ENCODE measurements around the gene SLC6A20.
"Not testable (repeated sequence)": the region's sequence is repeated elsewhere in the genome, so short reads cannot be mapped to it uniquely, and the experiment has no call there.

Gene SLC6A20

DNA sequence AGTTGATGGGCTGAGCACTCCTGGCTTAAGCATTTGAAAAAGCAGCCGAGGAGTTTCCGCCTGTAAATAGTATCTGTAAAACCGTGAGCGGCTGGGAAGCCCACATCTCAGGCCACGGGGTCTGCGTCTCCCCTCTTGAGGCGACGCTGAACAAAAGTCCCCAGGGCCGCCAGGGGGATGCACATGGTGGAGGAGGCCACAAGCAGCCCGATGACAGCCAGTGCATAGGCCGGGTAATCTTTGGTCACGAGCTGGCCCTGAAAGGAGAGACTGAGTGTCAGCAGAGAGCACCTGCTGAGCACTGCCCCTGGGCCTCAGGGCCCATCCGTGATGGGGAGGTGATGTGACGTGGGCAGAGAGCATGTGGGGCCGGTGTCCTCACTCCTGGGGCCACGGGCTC, 37.5 kb downstream of the SLC6A20 start:
- no peak for DNase-seq (ENCODE audit: low read depth)

DNA sequence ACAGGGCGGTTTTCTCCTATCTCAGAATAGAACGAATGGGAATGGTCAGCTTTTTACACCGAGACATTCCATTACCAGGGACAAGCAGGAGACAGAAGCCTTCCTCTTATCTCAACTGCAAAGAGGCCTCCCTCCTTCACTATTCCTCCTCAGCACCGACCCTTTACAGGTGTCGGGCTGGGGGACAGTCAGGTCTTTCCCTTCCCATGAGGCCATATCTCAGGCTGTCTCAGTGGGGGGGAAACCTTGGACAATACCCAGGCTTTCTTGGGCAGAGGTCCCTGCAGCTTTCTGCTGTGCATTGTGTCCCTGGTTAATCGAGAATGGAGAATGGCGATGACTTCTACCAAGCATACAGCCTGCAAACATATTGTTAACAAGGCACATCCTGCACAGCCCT, 39.2 kb downstream of the SLC6A20 start:
- DNase-seq (ENCODE audit: low read depth) = not testable (repeated sequence)

DNA sequence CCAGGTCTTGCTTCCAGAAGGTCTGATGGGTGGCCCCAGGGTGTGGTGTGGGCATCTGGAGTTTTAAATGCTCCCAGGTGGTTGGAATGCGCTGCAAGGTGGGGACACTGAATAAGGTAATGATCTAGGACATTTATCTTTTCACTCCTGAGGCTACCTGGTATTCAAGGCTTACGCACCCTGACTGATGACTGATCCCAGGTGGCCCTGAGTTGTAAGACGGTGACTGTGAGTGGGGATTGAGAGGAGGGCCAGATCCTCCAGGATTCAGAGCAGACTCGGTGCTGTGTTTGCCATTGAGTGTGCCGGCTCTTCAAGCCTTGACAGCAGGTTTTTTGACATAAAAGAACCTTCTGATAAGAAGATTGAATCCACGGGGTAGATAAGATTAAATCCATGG, 40.3 kb downstream of the SLC6A20 start:
- DNase-seq (ENCODE audit: low read depth) = no peak

DNA sequence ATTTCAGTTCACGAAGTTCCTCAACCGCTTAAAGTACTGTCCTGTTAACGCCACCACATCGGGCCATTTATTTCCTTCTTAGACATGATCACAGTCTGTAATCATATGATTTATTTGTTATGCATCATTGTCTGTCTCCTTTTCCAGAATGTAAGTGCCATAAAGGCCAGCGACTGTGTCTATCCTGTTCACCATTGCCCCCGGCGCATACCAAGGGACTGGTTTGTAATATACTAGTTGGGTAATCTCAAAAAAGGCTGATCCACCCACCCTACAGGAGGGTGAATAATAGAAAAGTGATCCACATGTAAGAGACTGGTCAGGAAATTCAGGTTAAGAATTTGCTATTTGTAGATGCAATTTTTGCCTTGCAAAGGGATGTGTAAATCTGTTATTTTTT, 41.9 kb downstream of the SLC6A20 start:
- DNase-seq (ENCODE audit: low read depth) = no peak

DNA sequence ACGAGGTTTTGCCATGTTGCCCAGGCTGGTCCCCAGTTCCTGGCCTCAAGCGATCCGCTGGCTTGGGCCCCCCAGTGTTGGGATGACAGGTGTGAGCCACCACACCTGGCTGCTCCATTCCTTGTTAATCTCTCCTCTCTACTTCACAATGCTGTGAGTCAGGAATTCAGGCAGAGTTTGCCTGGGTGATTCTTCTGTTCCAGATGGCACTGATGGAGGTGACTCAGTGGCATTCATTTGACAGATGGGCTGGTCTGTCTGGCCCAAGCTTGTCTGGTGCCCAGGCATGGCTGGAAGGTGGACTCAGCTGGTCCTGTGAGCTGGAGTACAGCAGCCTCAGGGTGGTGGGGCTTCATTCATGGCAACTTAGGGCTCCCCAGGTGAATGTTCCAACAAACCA, 43.2 kb downstream of the SLC6A20 start:
- no peak for DNase-seq (ENCODE audit: low read depth)

DNA sequence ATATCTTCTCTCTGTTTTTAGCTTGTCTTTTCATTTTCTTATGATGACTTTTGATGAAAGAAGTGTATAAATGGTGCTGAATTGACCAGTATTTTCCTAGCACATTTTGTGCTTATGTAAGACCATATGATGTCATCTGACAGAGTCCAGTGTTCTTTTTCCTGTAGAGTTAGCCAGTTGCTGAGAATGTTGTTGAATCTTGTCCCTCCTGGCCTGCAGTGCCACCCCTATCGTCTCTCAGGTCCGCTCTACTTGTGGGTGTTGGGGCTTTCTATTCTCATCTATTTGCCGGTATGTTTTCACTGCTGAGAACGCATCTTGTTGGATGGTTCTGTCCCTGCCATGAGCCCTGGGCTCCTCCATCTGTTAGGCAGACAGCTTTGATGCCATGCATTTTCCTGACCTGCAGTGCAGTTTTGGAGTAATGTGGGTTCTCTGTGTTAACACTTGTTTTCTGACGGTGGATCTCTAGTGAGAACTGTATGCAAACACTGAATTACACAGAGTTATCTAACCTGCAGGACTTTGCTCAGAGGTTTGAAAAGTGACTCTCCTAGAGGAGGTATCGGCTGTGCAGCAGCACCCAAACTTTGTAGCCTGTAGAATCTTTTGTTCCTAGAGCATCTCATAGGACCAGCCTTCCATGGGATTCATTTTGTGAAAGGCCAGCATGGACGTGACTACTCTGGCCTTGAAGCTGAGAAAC, 44.6 kb downstream of the SLC6A20 start:
- no peak for DNase-seq (ENCODE audit: low read depth)

DNA sequence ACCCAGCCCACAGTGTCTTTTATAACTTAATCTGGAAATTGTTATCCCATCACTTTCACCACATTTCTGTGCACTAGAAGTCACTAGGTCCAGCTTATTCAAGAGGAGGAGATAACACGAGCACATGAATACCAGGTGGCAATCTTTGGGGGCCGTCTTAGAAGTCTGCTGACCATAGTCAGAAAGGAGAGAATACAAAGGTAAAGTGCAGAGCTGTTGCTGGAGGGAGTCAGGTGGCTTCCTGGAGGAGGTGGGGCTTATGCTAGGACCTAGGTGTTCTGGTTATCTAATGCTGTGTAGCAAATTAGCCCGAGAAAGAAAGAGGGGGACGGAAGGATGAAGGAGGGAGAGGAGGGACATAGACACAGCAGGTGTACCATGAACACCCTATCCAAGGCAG, 46.5 kb downstream of the SLC6A20 start:
- no peak for DNase-seq (ENCODE audit: low read depth)

DNA sequence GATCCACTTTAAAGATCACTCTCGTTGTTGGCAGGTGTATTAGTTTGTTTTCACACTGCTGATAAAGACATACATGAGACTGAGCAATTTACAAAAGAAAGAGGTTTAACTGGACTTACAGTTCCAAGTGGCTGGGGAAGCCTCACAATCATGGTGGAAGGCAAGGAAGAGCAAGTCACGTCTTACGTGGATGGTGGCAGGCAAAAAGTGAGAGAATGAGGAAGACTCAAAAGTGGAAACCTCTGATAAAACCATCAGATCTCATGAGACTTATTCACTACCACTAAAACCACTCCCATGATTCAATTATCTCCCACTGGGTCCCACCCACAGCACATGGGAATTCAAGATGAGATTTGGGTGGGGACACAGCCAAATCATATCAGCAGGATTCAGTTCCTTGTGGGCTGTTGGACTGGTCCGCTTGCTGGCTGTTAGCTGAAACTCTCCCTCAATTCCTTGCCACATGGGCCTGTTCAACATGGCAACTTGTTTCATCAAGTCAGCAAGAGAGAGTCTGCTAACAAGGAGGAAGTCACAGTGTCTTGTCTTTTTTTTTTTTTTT, 47.2 kb downstream of the SLC6A20 start:
- not testable (repeated sequence) for DNase-seq (ENCODE audit: low read depth)

DNA sequence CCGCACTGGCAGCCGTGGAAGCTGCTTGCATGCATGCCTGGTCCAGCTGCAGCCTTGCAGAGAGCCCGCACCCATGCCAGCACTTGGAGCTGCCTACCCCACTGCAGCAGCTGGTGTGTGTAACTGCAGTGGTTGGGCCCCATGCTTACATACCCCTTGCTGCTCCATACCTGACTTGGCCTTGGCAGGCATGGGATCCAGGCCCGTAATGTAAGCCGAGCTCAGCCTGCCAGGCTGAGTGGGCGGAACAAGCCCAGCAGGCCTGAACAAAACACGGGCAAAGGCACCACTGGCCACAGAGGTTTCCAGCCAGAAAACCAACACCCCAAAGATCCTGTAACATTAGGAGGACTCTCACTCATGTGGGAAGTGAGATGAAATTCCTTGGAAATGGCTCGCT, 48.3 kb downstream of the SLC6A20 start:
- DNase-seq (ENCODE audit: low read depth) = no peak

DNA sequence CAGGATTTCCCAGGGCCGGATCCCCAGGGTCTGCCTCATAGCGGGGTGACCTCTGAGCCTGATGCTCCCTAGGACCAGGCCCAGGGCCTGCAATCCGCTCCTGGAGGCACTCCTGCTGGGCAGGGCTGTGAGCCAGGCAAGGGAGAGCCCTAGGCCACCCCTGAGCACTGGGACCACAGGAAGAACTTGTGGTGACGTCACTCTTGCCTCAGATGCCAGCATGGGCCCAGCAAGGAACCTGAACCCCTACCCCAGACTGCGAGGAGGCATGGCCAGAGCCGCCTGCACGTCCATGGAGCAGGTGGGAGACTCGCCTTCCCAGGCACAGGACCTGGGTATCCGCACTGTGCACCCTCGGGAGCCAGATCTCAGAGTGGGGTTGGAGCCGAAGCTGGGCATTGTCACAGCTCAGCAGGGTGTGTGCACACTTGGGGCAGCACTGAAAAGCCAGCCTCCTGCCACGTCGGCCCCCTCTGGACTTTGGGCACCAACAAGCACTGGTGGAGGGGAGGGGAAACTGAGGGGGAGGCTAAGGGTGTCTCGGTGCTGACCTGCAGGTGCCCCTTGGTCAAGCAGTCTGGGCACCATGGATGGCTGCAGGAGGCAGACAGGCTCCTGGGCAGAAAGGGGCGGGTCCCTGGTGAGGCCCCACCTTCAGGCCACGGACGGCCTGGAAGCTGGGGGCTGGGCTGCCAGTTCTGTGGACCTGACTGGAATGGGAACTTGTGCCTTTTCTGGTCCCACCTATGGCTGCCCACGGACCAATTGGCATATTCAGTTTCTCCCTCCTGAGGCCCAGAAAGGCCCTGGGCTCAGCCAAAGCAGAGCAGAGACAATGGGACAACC, 49.3 kb downstream of the SLC6A20 start:
- no peak for DNase-seq (ENCODE audit: low read depth)

DNA sequence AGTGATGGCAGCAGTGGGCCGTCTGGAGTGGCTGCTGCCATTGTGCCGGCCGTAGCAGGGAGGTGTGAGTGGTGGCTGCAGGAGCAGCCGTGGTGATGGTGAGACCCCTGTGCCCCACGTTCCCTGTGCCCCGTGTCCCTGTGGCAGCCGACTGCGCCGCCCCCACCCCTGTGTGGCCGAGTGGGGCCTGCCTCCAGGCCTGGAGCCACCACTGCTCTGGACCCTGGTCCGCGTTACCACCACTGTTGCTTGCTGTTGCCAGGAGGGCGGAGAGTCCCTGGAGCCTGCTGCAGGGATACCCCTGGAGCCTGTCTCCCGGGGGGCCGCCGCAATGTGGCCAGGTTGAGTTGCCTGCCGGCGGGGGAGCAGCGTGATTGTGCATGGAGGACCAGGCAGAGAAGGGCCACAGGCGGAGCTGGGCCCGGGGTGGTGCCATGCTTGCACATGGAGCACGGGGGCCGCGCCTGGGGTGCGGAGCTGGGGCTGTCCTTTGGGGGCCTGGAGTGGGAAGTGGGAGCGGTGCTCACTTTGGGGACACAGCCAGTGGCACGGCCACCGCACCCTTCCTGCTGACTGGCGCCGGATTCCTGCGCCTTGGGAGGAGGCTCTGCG, 50.1 kb downstream of the SLC6A20 start:
- DNase-seq (ENCODE audit: low read depth) = no peak

DNA sequence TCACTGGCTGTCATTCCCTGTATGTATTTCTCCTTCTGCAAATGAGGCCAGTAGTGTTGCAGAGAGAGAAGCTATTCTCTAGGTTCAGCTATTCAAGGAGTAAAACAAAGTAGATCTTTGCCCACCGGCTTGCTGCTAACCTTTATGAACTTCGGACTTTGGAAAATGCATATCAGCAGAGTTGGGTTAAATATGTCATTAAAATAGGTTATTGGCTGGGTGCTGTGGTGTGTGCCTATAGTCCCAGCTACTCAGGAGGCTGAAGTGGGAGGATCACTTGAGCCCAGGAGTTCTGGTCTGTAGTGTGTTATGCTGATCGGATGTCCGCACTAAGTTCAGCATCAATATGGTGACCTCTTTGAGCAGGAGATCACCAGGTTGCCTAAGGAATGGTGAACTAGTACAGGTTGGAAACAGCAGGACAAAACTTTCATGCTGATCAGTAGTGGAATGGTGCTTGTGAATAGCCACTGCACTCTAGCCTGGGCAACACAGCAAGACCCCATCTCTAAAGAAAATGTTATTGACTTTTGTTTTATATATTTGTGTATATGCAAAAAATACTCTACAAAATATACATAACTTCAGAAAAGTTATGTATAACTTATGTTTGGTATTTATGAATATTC, 53.8 kb downstream of the SLC6A20 start:
- no peak for DNase-seq (ENCODE audit: low read depth)

DNA sequence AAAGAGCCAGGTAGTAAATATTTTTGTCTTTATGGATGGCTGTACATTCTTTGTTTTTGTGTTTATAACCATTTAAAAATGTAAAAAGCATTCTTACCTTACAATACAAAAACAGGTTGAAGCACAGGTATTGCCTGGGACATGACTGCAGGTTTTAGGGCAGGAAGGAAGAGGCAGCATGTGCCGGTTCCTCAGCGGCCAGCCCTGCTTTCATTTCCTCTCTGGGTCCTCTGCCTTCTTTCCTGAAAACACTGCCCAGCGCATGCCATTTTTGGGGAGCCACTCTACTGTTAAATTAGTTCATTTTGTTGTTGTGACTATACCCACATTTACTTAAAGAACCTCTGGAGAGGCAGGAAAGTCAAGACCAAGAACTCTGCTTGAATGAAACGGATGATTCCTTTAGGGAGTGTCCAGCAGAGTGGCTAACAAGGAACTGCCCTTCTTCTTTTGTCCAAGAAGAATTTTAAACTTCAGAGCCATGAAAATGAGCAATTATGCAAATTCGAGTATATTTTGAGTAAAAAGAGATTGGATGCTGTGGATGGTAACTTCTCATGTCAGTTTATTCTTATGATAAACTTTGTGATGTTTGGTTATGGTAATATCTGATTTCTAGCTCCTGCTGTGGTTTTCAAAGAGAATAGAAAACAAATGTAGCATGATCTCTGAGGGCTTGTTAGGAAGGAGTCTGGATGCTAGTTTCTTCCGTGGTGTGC, 54.4 kb downstream of the SLC6A20 start:
- no peak for DNase-seq (ENCODE audit: low read depth)

DNA sequence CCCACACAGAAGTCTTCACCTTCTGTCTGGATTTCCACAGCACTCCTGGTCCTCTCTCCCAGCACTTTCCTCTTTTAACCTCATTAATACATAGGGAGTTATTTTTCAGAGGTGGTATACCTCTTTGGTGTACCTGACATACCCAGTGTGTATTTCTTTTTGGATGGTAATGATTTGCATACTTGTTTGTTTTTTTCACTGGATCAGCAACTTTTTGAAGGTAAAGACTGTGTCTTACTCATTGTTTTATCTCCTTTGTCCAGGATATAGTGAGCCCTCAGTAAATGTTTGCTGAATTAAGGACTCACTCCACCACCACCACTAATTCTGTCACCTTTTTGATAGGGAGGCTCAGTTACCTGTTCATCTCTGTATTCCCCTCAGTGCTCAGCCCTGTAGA, 55.1 kb downstream of the SLC6A20 start:
- no peak for DNase-seq (ENCODE audit: low read depth)

DNA sequence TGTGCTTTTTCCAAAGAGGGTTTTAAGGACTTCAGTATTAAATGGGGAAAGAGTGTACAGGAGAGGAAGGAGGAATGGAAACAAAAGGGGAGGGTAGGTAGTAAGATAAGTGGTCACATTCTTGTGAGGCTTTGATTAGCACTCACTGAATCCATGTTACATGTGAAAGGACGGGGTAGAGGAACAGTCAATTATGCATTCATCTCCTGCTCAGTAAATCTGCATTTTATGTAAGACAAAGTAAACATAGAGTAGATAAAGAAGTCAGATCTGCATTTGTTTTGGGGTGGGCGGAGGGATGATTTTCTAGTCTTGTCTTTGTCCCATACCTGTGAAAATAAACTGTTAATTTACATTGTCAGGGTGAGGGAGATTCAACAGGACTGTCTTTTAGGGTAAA, 56.3 kb downstream of the SLC6A20 start:
- no peak for DNase-seq (ENCODE audit: low read depth)

DNA sequence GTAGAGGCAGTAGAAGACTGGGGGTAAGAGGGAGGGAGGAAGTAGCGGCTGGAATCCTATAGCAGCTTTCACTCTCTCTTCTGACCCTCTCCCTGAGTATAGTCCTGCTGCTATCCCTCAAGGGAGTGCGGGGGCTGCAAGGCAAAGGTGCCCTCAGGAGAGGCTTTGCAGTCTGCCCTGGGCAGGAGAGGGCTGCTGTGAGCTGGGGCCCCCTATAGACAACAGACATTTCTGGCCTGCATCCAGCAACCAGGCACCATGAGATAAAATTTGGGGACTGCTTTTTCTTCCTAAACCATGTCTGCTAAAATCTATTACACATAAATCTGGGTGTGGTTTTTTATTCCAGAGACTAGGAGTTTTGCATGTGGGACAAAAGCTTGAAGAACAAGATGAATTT, 59.1 kb downstream of the SLC6A20 start:
- no peak for DNase-seq (ENCODE audit: low read depth)

DNA sequence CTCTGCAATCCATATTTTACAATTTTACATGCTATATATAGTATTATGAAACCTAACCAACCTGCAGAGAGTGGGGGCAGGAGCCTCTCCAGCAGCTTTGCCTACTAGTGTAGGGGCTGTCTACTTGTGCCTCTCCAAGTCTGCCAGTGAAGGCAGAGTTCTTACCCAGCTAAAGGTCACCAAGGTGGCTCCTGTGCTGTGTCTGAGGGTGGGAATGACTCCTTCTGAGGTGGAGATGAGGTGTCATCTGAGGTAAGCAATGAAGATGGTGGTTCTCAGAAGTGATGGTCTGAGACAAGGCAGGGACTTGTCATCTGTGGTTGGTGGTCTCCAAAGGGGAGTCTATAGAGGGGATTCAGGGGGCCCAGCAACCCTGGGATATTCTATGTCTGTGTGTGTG, 59.6 kb downstream of the SLC6A20 start:
- no peak for DNase-seq (ENCODE audit: low read depth)

DNA sequence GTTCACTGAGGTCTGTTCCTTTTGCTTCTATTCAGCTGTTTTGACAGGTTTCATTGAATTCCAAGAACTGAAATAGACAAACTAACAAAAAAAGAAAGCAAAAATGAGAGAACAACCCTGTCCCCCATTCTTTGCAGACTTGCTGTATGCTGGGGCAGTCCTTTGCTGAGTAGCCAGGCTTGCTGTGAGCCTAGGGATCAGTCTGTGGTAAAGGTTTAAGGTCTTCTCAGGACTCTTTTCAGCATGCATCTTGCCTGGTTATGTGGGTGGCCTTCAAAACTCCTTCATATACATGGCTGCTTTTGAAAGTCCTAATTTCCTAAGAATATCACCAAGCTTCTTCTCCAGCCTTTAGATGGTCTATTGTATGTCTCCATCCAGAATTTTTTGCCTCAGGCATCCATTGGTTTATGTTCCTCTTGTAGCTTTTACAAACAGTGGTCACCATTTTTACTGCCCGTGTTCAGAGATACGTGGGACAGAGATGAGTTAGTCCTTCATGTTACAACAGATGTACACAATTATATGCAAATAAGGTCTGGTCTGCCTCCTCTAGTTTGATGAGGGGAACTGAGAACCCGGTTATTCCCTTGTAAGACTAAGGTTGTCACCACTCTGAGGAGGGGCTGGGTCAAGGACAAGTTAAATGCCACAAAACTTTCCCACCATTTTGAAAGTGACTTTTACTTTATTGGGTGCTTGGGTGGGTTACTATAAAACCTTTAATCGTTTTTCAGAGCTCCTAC, 65.8 kb downstream of the SLC6A20 start:
- no peak for DNase-seq (ENCODE audit: low read depth)

DNA sequence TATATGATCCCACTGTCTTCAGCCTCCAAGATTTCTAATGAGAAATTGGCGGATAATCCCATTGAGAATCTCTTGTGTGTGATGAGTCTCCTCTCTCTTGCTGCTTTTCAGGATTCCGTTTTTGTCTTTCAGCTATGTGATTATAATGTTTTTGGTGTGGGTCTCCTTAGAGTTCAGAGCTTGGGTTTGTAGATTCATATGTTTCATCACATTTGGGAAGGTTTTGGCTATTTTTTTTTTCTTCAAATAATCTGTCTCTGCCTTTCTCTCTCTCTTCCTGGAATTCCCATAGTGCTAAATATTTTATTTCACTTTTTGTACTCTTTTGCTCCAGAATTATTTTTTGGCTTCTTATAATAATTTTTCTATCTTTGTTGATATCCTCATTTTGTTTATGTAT, 66.7 kb downstream of the SLC6A20 start:
- DNase-seq (ENCODE audit: low read depth) = no peak

DNA sequence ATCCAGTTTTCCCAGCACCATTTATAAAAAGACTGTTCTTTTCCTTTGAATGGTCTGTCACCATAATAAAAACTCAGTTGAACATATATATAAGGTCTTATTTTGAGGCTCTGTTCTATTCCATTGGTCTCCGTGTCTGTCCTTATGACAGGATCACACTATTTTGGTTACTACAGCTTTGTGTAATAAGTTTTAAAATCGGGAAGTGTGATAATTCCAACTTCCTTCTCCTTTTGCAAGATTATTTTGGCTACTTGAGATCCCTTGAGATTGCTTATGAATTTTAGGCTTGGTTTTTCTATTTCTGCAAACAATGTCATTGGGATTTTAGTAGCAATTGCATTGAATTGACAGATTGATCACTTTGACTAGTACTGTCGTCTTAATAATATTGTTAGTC, 71.4 kb downstream of the SLC6A20 start:
- no peak for DNase-seq (ENCODE audit: low read depth)

Data from stimulated activated CD8-positive, alpha-beta memory T cell treated with anti-CD3 and anti-CD28 coated beads, Interleukin-4, amount 100 ng/mL, for 24 hours (primary cell).